ENCODE results near the gene SULT1C4.

DNA sequence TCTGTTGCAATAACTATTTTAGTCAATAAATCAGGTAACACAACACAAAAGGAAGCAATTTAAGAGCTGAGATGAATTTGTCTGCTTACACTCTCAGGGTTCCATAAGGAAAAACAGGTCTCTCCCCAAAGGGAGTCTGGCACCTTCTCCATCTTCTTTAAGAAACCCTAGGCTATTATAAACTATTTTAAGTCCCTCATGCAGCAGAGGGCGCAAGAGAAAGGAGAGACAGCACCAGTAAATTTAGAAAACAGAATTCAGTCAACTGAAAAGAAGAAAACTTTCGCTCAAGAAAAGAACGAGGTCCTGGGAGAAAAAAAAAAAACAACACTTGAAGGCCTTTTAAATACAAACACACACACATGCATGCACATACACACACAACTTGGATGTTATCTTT is 19.1 kb downstream of the SULT1C4 start:
- TF ChIP-seq SUZ12 (IDR thresholded peaks at IDR 0.05) (no peak), PKNOX1 (IDR thresholded peaks at IDR 0.05) (no peak), HDGF (IDR thresholded peaks at IDR 0.05; ENCODE audit: borderline replicate concordance) (no peak), FOXA1 (IDR thresholded peaks at IDR 0.05) (no peak), ARNT (IDR thresholded peaks at IDR 0.05) (no peak), LEF1 (IDR thresholded peaks at IDR 0.05; ENCODE audit: borderline replicate concordance) (no peak), NFRKB (IDR thresholded peaks at IDR 0.05) (no peak), SP1 (IDR thresholded peaks at IDR 0.05) (no peak), FOXK2 (IDR thresholded peaks at IDR 0.05) (no peak), FOXM1 (IDR thresholded peaks at IDR 0.05; ENCODE audit: borderline replicate concordance) (no peak), ELF4 (IDR thresholded peaks at IDR 0.05) (no peak), ZNF384 (IDR thresholded peaks at IDR 0.05) (no peak), TARDBP (IDR thresholded peaks at IDR 0.05) (no peak)

All from HEK293T (cell line).